Stomach (tissue), 4 donors: ENCODE measurements around the gene DPYSL4.

Source experiments
- CTCF ChIP-seq, 7 experiments: fragments of 450-650 bp in 4 of 7; fragments of 200-600 bp in 3 of 7; sonication (generic) in 3 of 7; IDR thresholded peaks; one replicate each; pipeline ENCODE4 v1.5.1; 2016 to 2019; ENCODE audit warnings: antibody characterized with exemption in 7 of 7, control low read depth in 2 of 7, mild to moderate bottlenecking in 1 of 7
- EP300 ChIP-seq: sonication (generic); formaldehyde crosslinking; IDR thresholded peaks from one replicate; pipeline ENCODE4 v1.6.1; 2017; ENCODE audit warnings: antibody characterized with exemption
- POLR2A ChIP-seq, 4 donors: fragments of 450-650 bp; IDR thresholded peaks; one replicate each; pipeline ENCODE4 v1.6.1; 2016; ENCODE audit warnings: antibody characterized with exemption in 4 of 4, control low read depth in 2 of 4, mild to moderate bottlenecking in 1 of 4, moderate library complexity in 1 of 4
- POLR2AphosphoS5 ChIP-seq, 3 donors: sonication (generic); formaldehyde crosslinking; IDR thresholded peaks; one replicate each; pipeline ENCODE4 v1.6.1; 2016; ENCODE audit warnings: antibody characterized with exemption in 3 of 3

- TF ChIP-seq CTCF (IDR thresholded peaks at IDR 0.05) (no peak), POLR2AphosphoS5 (IDR thresholded peaks at IDR 0.05) (no peak), POLR2A (IDR thresholded peaks at IDR 0.05) (no peak), EP300 (no peak)
Observed at GRCh38 chr10:132141076-132141475, 45.7 kb upstream of the DPYSL4 start.
